ENCODE data around the gene PDE4D.
"Not testable (repeated sequence)": the region's sequence is repeated elsewhere in the genome, so short reads cannot be mapped to it uniquely, and the experiment has no call there.

Gene PDE4D

GRCh38 chr5:59001716-59002115 is 891.8 kb downstream of the PDE4D start:
- no peak for DNase-seq (ENCODE audit: low spot score)

DNA sequence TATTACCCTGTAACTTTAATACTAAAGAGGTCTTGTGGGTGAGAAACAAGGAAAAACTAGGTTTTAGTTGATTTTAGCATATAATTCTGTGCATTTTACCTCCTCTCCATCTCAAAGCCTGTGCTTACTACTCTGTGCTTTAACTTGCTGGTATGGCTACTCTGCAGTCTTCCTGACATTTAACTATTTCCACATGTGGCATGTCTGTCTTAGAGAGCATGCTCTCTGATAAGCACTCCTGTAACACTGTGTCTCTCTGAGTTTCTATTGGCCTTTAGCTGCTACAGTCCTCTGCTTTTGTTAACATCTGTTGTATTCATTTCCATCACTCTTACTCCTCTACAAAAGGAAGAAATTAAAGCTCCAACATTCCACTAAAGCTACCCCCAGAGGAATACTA is 892.4 kb downstream of the PDE4D start:
- no peak for DNase-seq (ENCODE audit: low spot score)

GRCh38 chr5:59000211-59000610 is 893.3 kb downstream of the PDE4D start:
- DNase-seq (ENCODE audit: low spot score) = no peak

GRCh38 chr5:58999804-59000203 is 893.7 kb downstream of the PDE4D start:
- no peak for DNase-seq (ENCODE audit: low spot score)

DNA sequence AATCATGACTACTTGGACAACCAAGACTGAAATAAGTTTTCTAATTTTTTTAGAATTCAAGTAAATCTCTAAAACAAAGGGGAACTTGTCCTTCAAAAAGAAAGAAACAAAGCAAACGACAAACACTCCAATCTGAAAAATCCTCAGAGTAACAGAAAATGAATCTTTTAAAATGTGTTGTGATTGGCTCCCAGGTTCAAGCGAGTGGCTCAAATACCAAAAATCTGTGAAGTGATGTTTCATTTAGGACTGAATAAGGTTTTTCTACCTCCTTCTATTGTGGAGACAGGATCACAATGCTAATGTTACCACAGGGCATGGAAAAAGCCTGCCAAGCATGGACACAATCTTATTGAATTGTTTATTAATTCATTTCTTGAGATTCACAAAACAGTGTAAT is 895.0 kb downstream of the PDE4D start:
- DNase-seq (ENCODE audit: low spot score) = no peak

GRCh38 chr5:58995779-58996178 is 897.7 kb downstream of the PDE4D start:
- DNase-seq (ENCODE audit: low spot score) = not testable (repeated sequence)

GRCh38 chr5:58993461-58993860 is 900.1 kb downstream of the PDE4D start:
- DNase-seq (ENCODE audit: low spot score) = no peak

DNA sequence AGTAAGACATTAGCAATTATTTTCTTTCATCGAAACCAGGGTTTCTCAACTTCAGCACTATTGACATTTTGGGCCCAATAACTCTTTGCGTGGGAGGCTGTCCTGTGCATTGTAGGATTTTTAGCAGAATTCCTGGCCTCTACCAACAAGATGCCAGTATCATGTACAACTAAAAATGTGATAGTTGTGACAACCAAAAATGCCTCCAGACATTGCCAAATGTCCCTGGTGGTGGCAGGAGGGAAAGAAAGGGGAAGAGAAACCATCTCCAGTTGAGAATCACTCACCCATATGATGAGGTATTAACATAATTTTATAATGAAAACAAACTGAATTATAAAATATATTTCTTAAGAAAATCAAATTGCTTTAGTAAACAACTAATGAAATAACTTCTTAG is 904.6 kb downstream of the PDE4D start:
- DNase-seq (ENCODE audit: low spot score) = no peak

GRCh38 chr5:58987193-58987592 is 906.3 kb downstream of the PDE4D start:
- DNase-seq (ENCODE audit: low spot score) = no peak

GRCh38 chr5:58986281-58986680 is 907.2 kb downstream of the PDE4D start:
- DNase-seq (ENCODE audit: low spot score) = no peak

DNA sequence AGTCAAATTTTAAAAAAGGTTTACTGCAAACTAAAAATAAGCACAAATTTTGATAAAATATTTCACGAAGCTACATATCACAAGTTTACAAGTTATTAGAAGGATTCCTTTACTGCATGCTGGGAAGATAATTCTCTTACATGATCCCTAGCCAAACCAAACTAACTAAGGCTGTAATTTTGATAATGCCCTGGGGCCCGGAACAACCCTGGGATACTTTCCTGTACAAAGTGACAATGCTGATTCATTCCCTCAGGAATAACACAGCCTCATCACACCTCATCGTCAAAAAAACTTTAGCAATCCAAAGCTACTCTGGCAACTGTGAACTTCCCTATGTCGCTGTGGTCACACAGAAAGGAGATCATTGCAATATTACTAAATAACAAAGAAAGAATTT is 907.8 kb downstream of the PDE4D start:
- no peak for DNase-seq (ENCODE audit: low spot score)

- DNase-seq (ENCODE audit: low spot score) = no peak
Observed at GRCh38 chr5:58985311-58985710, 908.2 kb downstream of the PDE4D start.

GRCh38 chr5:58983526-58984452 is 909.7 kb downstream of the PDE4D start:
- DNase-seq (ENCODE audit: low spot score) = no peak

GRCh38 chr5:58980890-58981289 is 912.6 kb downstream of the PDE4D start:
- DNase-seq (ENCODE audit: low spot score) = no peak

GRCh38 chr5:58979090-58979489 is 914.4 kb downstream of the PDE4D start:
- DNase-seq (ENCODE audit: low spot score) = no peak

GRCh38 chr5:58974601-58975000 is 918.9 kb downstream of the PDE4D start:
- no peak for DNase-seq (ENCODE audit: low spot score)

DNA sequence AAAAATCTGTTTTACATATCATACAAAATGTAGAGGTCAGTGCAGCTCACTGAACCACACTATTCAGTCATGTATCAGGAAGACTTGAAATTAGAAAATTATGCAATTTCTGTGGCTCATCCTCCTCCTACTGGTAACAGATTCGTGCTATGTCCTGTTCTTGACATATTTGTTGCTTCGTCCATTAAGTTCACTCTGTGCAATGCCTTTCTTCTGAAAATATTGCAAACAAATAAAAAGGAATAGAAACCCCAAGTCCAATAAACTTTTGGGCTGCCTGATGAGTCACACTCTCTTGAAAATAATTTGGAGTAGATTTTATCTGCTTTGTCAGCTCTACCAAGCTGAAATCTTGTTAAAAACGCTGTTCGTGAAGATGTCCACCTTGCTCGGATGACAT is 919.4 kb downstream of the PDE4D start:
- DNase-seq (ENCODE audit: low spot score) = no peak

- no peak for DNase-seq (ENCODE audit: low spot score)
Observed at GRCh38 chr5:58972301-58972700, 921.2 kb downstream of the PDE4D start.

DNA sequence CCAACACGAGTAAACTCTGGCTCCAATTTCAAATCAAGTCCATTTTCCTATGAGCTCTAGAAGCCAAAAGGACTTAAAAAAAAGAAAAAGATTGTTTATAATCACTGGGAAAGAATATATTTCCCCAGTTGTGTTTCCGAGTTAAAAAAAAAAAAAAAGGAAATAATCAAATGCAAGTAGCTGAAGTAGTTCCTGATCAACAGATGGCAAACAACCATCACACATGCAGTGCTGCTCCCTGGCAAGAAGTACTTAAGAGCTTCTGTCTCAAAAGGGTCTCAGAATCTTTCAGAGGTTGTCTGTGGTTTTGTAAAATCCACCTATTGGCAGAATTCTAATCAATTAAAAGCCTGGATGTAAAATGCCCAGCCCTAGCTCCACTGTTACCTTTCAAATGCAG is 922.8 kb downstream of the PDE4D start:
- DNase-seq (ENCODE audit: low spot score) = no peak

DNA sequence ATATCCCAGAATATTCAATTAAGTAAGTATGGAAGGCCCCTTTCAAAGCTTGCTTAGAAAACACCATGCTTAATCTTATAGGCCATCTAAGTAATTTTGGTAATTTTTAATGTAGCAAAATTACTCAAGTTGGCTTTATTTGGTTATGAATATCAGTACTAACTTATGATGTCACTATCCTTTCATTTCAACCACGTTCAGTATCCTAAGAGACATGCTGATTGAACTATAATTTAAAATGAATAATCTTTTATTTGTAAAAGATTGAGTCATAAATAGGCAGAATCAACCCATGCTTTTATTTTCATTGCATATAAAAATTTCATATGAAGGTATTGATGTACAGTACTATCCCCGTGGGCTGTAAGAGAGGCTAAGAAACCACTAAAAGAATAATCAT is 923.7 kb downstream of the PDE4D start:
- DNase-seq (ENCODE audit: low spot score) = no peak

DNA sequence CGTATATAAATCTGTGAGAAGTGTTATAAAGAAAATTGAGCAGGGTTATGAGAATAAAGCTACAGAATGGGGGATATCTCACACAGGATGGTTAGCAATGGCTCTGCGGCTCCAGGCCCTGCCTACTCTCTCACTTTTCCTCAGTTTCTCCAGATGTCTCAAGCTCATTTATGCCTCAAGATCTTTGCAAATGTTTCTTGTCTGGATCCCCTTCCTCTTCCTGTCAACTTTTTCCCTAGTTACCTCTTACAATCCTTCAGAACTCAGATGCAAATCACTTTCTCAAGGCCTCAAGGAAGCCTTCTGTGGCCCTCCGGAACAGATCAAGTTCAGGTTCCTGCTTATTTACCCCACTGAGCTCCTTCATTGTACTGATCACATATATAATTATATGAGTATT is 924.3 kb downstream of the PDE4D start:
- no peak for DNase-seq (ENCODE audit: low spot score)

GRCh38 chr5:58968350-58968749 is 925.2 kb downstream of the PDE4D start:
- no peak for DNase-seq (ENCODE audit: low spot score)

GRCh38 chr5:58967597-58968281 is 925.8 kb downstream of the PDE4D start:
- DNase-seq (ENCODE audit: low spot score) = no peak
